Skeletal muscle satellite cell (primary cell): ENCODE data around the gene GJB6. TPM values are rescaled to one million over a fixed set of nuclear protein-coding genes. Genes with fewer than 3 reads are reported as not detected.
"Not testable (repeated sequence)": the region's sequence is repeated elsewhere in the genome, so short reads cannot be mapped to it uniquely, and the experiment has no call there.

ENCODE experiments used
- H3K27me3 ChIP-seq: 2 replicates; pipeline ENCODE4 v1.7.0; 2013; ENCODE audit warnings: low read length; ENCODE audit not compliant: control insufficient read depth, insufficient read depth
- H3K36me3 ChIP-seq: 2 replicates; pipeline ENCODE4 v1.7.0; 2013; ENCODE audit warnings: mild to moderate bottlenecking, control low read depth, low read length; ENCODE audit not compliant: insufficient read depth
- H3K4me1 ChIP-seq: 2 replicates; pipeline ENCODE4 v1.7.0; 2013; ENCODE audit warnings: low read length; ENCODE audit not compliant: control insufficient read depth, insufficient read depth
- H3K4me2 ChIP-seq: 2 replicates; pipeline ENCODE4 v1.7.0; 2013; ENCODE audit warnings: mild to moderate bottlenecking, low read length
- H3K4me3 ChIP-seq: 2 replicates; pipeline ENCODE4 v1.7.0; 2013; ENCODE audit warnings: low read length
- H3K9ac ChIP-seq: 2 replicates; pipeline ENCODE4 v1.7.0; 2013; ENCODE audit warnings: mild to moderate bottlenecking, low read depth, low read length, moderate library complexity
- H3K9me3 ChIP-seq: replicated peaks from 2 replicates; pipeline ENCODE4 v1.7.0; 2013; ENCODE audit warnings: mild to moderate bottlenecking, control low read depth, low read length
- total RNA-seq: library from RNA; depleted of rRNA; stranded (reverse); fragments of >200 nt; gene quantifications from 2 replicates; pipeline ENCODE4 v1.2.3, GENCODE V29; 2012; rRNA removed

The GJB6 gene
- not detected in 2 replicates for total RNA-seq

DNA sequence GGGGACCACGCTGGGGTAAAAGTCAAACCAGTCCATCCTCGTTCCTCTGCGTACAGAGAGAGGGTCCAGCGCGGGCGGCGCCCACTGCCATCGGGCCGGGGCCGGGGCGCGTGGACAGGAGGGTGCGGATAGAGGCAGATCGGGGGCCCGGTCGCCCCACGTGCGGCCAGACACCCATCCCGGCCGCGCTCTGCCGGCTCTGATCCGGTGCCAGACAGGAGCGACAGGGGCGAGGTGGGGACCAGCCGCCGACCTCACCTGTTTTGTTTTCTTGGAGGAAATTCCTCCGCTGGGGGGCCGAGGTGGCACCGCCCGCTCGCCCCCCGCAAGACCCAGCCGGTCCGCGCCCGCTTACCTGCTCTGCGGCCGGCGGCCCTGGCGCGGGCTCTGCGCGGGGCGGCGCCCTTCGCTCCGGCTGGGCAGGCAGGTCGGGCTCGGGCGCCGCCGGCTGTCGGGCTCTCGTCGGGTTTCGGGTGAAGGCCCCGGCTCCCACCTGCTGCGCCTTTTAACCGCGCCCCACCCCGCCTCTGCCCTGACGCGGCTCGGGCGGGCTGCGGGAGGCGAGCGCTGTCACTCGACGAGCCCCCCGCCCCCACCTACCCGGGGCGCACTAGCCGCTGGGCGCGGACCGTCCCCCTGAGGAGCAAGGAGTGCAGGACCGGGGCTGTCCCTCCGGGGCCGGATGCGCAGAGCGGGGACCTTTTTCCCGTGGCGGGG is at the start of gene GJB6:
GJB6 (minus strand) TSS at position 481 of the 717 bp plus-strand sequence. CDS start 8,839 bp downstream, outside the sequence.
- no peak within 1 kb of the TSS for H3K4me3 ChIP-seq
- peak within 1 kb of the TSS; percentile 25 for H3K4me2 ChIP-seq
- no peaks in the 10 kb centered on the region for H3K36me3 ChIP-seq
- H3K9ac ChIP-seq = no peak within 1 kb of the TSS
- H3K27me3 ChIP-seq = peaks cover 76% of the 10 kb centered on the region
- H3K9me3 ChIP-seq = no peaks in the 10 kb centered on the region
- peaks cover 5% of the 10 kb centered on the region for H3K4me1 ChIP-seq

DNA sequence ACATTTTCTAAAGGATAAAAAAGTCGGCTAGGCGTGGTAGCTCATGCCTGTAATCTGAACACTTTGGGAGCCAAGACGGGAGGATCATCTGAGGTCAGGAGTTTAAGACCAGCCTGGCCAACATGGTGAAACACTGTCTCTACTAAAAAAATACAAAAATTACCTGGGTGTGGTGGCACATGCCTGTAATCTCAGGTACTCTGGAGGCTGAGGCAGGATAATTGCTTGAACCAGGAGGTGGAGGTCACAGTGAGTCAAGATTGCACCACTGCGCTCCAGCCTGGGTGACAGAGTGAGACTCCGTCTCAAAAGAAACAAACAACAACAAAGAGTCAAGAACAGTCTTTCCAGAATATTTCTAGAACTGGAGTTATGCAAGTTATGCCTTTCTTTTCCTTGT is 44.8 kb upstream of the GJB6 start:
- peaks cover 20% of the 10 kb centered on the region for H3K27me3 ChIP-seq
- not testable (repeated sequence) for H3K4me1 ChIP-seq, H3K36me3 ChIP-seq, H3K9me3 ChIP-seq, H3K9ac ChIP-seq, H3K4me2 ChIP-seq, H3K4me3 ChIP-seq

DNA sequence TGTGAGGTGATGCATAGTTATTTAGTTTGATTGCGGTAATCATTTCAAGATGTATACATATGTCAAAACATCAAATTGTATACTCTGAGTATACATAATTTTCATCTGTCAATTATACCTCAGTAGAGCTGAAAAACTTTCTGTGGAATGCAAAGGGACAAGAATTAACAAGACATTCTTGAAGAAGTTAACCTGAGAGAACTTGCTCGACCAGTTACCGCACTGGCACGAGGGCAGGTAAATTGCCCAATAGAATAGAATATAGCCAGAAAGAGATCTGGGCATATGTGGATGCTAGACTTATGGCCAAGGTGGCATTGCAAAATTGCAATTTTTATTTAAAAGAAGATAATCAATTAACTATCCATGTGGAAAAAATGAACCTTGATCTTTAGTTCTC is 42.3 kb upstream of the GJB6 start:
- peaks cover 37% of the 10 kb centered on the region for H3K27me3 ChIP-seq
- H3K4me2 ChIP-seq = no peak overlapping the region
- H3K4me3 ChIP-seq = no peak overlapping the region
- no peaks in the 10 kb centered on the region for H3K36me3 ChIP-seq
- H3K9ac ChIP-seq = no peak overlapping the region
- H3K4me1 ChIP-seq = no peaks in the 10 kb centered on the region
- H3K9me3 ChIP-seq = no peaks in the 10 kb centered on the region

DNA sequence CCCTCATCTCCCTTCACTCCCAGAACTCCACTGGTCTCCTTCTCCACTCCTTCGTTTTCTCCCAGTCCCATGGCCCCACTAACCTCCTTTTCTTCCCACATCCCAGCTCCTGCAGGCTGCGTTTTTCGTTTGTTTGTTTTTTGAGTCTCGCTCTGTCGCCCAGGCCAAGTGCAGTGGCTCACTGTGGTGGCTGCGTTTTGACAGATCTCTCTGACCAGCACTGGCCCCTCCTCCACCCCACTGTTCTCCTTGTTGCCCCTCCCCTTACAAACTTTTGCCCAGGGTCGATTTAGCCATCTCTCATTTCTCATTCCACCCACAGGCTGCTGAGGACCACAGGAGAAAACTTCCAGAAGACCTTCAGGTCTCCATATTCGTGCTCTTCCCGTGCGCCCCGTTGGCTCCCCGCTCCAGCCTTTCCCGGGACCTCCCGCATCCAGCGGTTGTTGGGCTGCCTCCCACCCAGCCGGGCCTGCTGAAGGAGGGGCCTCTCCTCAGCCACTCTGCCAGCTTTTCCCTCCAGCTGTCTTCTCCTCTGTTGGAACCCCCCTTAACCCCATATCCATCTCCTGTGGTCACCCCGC is 40.6 kb upstream of the GJB6 start:
- no peak overlapping the region for H3K9ac ChIP-seq
- no peaks in the 10 kb centered on the region for H3K36me3 ChIP-seq
- H3K27me3 ChIP-seq = peaks cover 40% of the 10 kb centered on the region
- H3K4me2 ChIP-seq = no peak overlapping the region
- H3K4me3 ChIP-seq = no peak overlapping the region
- H3K4me1 ChIP-seq = no peaks in the 10 kb centered on the region
- no peaks in the 10 kb centered on the region for H3K9me3 ChIP-seq

DNA sequence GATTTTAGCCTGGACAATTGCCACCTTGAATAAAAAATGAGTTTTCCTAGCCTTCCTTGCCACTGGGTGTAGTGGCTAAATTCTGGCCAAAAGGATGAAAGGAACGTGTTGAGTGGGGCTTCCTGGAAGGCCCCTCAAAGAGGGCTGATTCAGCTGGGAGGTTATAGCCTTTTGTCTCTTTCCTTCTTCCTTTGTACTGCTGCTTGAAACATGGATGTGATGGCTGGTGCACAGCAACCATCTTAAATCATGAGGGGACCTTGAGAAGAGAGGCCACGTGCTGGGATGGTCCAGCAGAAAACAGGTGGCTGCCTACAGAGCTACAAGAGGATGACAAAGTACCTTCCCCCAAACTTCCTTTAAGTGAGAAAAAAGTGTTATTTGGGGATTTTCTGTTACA is 40.0 kb upstream of the GJB6 start:
- H3K9ac ChIP-seq = no peak overlapping the region
- H3K4me3 ChIP-seq = no peak overlapping the region
- no peaks in the 10 kb centered on the region for H3K9me3 ChIP-seq
- no peak overlapping the region for H3K4me2 ChIP-seq
- no peaks in the 10 kb centered on the region for H3K4me1 ChIP-seq
- no peaks in the 10 kb centered on the region for H3K36me3 ChIP-seq
- H3K27me3 ChIP-seq = peaks cover 40% of the 10 kb centered on the region

DNA sequence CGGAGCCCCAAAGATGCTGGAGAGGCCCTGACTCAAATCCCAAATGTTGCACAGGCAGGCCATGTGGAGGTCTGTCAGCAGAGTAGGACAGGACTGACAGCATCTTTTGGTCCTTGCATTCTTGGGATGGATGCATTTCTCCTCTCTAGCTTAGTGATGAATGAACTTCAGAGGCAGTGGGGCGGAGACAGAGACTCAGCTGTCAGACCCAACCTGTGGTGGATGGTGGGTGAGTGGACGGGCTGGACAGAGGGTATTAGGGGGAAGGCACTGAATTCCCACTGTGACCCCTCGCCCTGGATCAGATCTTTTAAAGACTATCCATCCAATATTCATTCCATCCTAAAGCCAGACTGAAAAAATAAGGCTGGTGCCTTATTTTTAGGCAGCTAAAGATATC is 39.3 kb upstream of the GJB6 start:
- no peak overlapping the region for H3K4me3 ChIP-seq
- no peak overlapping the region for H3K4me2 ChIP-seq
- peaks cover 40% of the 10 kb centered on the region for H3K27me3 ChIP-seq

DNA sequence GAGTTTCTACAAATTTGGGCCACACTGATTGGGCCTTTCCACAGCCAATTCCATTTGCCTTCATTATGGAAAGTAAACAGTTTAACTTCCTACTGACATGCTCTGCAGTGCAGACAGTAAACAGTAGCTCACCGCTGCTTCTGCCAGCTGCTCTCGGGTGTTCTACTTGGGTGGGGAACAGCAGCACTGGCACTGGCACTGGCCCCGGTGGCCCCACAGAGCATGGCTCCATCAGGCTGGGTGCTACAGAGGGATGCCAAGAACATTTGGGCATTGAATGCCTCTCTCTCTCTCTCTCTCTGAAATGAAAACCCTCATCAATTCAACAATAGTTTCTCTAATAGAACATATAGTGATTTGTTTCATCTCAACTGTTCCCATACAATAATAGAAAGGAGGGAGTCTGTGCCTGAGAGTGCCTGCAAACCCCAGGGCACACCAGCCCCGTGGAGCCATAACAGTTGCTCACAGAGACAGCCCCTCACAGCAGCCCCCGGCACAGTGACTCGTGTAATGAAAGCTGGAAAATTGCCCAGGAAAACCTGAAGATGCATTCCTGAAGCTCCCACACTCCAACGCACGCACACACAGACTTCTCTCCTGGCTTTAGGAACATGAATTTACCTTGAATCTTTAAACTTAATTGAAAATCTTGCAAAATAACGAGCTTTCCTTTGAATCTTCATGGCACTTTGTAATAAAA is 38.2 kb upstream of the GJB6 start:
- no peak overlapping the region for H3K9ac ChIP-seq

More for the DNA sequence above, 39.3 kb upstream of the GJB6 start:
- no peaks in the 10 kb centered on the region for H3K36me3 ChIP-seq
- no peaks in the 10 kb centered on the region for H3K9me3 ChIP-seq
- no peaks in the 10 kb centered on the region for H3K4me1 ChIP-seq
- no peak overlapping the region for H3K9ac ChIP-seq

DNA sequence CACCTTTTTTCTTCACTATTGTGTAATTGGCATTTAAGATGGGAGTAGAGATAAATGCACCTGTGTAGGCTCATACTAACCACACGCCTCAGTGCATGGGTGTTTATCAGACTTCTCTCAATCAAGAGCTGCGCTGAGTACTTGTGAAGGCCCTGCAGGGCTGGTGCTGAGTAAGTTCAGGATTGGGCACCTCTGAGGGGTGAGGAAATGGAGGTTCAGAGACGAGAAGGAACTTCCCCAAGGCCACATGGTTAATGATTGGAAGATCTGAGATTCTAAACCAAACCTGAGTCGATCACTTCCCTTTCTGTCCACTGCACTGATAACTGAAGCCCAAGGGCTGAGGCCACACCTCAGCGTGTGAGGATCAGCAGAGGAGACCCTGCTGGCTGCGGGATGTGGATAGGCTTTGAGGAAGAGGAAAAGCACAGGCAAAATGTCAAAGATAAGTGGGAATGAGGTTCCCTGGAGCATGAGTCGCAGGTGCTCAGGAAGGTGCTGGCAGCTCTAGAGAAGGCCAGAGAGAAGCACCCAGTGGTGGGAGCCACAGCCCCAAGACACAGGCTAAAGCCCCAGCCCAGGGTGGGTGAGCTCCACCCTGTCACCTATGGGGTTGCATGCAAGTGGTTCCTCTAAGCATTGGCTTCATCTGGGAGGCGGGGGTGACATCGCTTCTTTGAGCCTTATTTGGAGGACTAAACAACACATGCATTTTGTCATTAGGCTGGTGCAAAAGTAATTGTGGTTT is 32.3 kb upstream of the GJB6 start:
- Histone ChIP-seq H3K9ac (no peak overlapping the region), H3K4me3 (no peak overlapping the region), H3K9me3 (no peaks in the 10 kb centered on the region), H3K27me3 (peaks cover 42% of the 10 kb centered on the region), H3K4me2 (no peak overlapping the region), H3K4me1 (no peaks in the 10 kb centered on the region), H3K36me3 (no peaks in the 10 kb centered on the region)

More for the DNA sequence above, 38.2 kb upstream of the GJB6 start:
- Histone ChIP-seq H3K4me2 (no peak overlapping the region), H3K9me3 (no peaks in the 10 kb centered on the region), H3K36me3 (no peaks in the 10 kb centered on the region), H3K4me1 (no peaks in the 10 kb centered on the region), H3K4me3 (no peak overlapping the region), H3K27me3 (peaks cover 50% of the 10 kb centered on the region)

DNA sequence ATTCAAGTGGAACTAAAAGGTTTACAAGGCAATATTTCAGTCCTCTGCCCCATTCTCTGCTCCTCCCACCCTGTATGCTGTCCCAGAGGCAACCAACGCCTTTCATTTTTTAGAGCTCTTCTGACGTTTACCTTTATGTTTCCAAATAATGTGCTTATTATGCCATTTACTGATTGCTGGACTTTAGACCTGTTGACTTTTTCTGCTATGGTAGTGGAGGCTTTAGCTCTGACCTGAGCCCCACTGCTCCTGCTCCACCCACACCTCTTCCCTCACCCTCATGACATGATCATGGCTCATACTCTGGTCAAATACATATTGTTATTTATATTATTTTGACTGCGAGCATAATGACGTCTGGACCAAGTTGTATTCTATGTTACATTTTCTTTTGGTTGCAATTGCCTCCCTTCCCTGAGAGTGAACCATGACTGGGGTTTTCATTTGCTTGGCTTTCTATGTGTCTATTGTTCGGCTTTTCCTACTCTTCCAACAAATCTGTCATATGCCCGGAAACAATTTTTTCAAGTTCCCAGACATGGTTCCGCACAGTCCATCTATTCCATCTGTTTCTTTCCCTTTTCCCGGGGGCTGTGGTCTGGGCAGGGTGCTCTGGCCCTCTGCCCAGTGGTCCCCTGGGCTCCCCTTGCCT is 31.4 kb upstream of the GJB6 start:
- Histone ChIP-seq H3K4me1 (no peaks in the 10 kb centered on the region), H3K9ac (no peak overlapping the region), H3K36me3 (no peaks in the 10 kb centered on the region), H3K4me2 (no peak overlapping the region), H3K9me3 (no peaks in the 10 kb centered on the region), H3K27me3 (peaks cover 39% of the 10 kb centered on the region), H3K4me3 (no peak overlapping the region)

DNA sequence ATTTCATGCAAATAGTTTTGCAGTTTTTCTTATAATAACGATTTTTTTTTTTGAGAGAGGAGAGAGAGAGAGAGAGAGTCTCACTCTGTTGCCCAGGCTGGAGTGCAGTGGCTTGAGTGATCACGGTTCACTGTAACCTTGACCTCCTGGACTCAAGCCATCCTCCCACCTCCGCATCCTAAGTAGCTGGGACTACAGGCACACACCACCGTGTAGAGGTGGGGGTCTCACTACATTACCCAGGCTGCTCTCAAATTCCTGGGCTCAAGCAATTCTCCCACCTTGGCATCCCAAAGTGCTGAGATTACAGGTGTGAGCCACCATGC is 26.8 kb upstream of the GJB6 start:
- Histone ChIP-seq H3K9ac (no peak overlapping the region), H3K4me2 (no peak overlapping the region), H3K4me3 (no peak overlapping the region), H3K36me3 (no peaks in the 10 kb centered on the region), H3K4me1 (no peaks in the 10 kb centered on the region), H3K27me3 (peaks cover 47% of the 10 kb centered on the region), H3K9me3 (no peaks in the 10 kb centered on the region)
